ENCODE measurements around the gene STMN3.
"Not testable (repeated sequence)": the region's sequence is repeated elsewhere in the genome, so short reads cannot be mapped to it uniquely, and the experiment has no call there.

The STMN3 gene

DNA sequence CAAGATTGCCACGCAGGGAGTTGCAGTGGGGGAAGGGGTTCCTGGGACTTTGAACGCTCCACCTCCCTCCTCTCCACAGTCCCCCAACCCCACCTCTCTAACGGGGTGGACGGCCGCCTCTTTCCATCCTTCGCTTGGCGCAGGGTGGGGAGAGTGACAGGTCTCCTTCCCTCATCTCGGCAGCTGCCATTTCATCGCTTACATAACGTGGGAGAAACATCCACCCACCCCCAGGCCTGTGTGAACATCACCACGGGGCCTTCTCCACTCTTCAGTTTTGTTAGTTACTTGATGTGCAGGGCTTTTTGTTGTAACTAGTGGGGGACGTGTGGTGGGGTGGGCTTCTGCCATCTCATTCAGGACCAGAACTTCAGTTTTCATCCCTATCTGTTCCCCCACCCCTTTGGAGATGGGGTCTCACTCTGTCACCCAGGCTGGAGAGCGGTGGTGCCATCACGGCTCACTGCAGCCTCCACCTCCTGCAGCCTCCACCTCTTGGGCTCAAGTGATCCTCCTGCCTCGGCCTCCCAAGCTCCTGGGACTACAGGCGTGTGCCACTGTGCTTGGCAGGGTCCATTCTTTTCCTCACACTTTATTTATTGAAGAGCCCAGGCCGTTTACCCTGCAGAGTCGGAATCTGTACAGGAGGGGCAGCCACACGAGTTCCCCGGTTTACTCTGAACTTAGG is 22.6 kb upstream of the STMN3 start:
- no peak for DNase-seq

DNA sequence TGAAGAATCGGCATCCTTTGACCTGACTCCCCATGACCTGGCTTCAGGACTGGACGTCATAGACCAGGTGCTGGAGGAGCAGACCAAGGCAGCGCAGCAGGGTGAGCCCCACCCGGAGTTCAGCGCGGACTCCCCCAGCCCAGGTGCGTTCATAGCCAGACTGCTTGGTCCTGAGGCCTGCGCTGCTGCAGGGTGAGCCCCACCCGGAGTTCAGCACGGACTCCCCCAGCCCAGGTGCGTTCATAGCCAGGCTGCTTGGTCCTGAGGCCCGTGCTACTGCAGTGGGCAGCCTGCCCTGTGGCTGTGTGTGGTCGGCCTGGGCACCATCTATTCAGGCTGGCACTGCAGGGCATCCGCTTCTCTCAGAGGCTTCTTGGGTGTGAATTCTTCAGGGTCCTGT is 20.7 kb upstream of the STMN3 start:
- DNase-seq, result no peak

DNA sequence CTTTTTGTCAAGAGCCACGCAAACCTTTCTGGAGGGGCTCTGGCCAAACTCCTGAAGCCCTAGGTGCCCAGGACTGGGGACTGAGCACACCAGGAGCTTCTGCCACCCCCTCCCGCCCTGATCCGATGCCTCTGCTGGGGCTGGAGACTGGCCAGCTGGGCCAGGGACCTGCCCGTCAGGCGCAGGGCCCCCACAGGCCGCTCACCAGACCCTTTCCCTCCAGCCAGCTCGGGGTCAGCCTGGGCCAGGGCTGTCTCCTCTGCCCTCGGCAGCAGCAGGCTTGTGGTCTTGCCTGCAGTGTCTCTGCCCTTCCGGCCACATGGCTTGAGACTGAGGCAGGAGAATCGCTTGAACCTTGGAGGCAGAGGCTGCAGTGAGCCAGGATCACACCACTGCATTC is 19.4 kb upstream of the STMN3 start:
- no peak for DNase-seq

DNA sequence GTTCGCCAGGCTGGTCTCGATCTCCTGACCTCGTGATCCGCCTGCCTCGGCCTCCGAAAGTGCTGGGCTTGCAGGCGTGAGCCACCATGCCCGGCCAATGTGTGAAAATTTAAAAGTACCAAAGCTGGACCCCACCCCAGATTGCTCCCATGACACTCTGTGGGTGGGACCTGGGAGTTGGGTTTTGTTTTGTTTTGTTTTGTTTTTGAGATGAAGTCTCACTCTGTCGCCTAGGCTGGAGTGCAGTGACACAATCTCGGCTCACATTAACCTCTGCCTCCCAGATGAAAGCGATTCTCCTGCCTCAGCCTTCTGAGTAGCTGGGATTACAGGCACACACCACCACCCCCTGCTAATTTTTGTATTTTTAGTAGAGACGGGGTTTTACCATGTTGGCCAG is 18.5 kb upstream of the STMN3 start:
- not testable (repeated sequence) for DNase-seq

DNA sequence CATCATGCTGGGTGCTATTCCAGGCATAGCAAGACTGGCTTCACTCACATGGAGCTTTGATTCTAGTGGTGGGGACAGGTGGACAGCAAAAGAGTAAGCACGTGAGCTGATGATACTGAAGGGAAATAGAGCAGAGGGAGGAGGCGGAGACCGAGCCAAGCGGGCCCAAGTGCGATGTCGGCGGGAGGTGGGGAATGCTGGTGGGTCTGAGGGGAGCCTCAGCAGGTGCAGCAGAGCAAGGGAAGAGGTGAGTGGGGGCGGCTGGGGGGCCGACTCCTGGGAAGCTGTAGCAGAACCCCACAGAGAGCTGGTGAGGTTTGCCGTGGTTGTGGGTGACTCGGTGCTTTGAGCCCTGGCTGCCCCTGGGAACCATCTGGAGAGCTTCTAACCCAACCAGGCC is 15.1 kb upstream of the STMN3 start:
- DNase-seq, result no peak

DNA sequence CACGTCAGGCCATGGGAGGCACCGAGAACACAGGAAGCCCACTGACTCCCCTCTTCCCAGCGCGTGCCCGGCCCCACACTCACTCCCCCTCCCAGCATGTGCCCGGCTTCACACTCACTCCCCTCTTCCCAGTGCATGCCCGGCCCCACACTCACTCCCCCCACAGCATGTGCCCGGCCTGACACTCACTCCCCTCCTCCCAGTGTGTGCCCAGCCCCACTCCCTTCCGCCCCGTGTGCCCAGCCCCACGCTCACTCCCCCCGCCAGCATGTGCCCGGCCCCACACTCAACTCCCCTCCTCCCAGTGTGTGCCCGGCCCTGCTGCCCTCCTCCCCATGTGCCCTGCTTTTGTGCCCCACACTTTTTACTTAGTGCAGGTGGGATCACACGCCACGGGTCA is 14.6 kb upstream of the STMN3 start:
- DNase-seq, result no peak

DNA sequence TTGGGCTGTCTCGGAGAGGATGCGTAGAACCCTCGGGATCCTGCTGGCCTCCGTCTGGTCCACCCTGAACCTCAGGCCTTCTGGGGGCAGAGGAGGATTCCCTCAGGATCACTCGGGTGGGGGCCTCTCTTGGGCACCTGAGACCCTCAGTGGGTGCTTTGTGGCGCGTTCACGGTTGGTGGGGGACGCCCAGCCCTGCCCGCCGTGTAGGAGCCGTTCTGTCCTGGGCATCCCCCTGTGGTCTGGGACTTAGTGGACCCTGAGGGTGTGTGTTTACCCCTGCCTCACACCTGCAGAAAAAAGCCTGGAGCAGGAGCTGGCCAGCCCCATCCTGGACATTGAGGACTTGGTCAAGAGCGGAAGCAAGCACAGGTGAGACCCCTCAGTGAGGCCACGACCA is 12.5 kb upstream of the STMN3 start:
- no peak for DNase-seq

DNA sequence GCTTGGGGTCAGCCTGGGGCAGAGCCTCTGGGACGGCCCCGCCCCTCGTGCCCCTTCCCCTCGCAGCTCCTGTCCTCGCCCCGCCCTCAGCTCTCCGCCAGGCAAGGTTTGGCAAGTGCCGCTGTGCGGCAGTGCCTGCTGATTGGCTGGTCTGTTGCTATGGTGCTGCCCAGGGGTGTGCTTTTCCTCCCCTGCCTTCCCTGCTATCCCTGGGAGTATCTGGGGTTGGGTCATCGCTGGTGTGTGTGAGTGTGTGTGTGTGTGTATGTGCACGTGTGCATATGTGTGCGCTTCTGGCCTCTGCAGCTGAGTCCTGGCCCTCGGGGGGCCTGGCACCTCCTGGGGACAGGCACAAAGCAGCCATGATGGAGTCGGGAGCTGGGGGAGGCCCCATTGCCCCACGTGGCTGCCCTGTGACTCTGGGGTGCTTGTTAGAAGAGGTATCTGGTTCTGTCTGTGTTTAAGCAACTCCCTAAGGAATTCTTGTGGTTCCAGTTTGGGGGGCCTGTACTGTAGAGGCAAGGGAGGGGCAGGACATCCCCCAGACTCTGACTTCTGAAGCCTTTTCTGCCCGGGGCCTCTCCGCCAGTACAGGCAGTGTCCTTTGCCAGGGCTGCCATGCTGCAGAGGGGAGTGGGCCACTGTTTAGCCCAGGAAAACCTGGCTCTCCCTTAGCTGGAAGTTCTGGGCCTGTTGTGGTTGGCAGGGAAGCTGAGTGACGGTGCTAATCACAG is 11.8 kb upstream of the STMN3 start:
- no peak for DNase-seq

DNA sequence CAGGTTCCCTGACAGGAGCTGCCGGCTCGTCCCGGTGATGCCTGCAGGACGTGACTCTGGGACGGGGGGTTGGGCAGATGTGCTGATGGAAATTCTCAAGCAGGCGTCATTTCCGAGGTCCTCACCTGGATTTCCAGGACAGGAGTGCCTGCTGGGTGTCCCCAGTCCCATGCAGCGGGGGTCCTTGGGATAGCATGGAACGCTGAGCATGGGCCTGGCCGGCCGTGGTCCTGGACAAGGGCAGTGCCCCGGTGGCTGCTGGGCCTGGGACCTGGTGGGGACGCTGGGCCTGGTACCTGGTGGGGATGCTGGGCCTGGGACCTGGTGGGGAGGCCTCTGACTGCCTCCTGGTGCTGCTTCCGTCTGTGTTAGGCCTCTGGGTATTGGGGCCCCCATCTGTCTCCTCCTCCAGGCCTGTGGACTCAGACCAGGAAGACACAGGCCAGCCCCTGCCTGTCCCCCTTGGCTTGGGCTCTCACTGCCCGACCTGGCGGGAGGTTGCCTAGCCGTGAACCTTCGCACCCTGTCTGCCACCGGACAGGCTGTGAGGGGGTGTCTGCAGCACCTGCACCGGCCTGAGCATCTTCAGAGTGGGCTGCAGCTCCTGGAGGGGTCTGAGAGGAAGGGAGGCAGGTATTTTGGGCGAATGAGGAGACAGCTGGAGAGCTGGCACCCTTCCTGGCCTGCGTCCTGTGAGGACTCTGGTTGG is 11.1 kb upstream of the STMN3 start:
- DNase-seq, result no peak

DNA sequence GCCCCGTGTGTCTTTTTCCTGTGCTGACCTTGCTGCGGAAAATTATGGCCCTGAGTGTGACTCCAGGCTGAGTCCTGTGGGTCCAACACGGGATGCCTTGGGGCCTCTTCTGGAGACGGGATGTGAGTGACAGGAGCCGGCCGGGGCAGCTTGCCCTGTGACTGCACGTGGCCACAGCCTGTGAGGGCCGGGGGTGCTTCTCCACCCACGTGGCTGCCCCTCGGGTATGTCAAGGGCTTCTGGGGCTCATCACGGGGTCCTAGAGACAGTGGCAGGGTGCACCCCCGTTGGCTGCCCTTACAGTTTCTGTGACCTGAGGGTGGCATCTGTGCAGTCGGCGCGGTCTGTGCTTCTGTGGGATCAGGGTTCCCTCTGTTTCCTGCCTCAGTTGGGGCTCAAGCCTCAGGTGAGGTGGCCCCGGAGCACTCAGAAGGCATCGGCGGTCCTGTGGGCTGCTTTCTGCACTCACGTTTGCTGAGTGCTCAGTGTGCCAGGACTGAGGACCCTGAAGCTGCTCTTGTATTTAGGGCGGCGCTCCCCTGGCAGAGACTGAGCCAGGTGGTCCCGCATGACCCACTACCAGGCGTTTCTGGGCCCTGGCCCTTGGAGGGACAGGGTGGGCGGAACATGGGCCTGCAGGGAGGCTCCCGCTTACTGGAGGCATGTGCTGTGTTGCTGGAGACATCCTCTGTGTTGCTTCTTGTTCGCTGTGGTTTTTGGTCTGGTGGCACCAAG is 10.3 kb upstream of the STMN3 start:
- no peak for DNase-seq

DNA sequence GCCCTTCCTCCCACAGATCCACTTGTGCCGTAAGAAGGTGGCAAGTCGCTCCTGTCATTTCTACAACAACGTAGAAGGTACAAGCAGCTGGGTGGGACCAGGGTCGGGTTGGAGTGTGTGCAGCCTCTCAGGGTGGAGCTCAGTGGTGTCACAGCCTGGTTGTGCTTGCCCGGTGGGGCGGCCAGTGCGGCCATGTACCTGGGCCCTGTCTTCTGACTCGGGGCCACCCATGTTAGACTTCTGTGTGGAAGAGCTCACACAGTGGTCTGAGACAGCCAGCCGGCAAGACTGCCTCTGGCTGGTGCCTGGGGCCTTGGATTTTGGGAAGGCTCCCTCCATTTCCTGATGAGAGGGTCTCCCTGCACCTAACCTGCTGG is 9.6 kb upstream of the STMN3 start:
- no peak for DNase-seq

DNA sequence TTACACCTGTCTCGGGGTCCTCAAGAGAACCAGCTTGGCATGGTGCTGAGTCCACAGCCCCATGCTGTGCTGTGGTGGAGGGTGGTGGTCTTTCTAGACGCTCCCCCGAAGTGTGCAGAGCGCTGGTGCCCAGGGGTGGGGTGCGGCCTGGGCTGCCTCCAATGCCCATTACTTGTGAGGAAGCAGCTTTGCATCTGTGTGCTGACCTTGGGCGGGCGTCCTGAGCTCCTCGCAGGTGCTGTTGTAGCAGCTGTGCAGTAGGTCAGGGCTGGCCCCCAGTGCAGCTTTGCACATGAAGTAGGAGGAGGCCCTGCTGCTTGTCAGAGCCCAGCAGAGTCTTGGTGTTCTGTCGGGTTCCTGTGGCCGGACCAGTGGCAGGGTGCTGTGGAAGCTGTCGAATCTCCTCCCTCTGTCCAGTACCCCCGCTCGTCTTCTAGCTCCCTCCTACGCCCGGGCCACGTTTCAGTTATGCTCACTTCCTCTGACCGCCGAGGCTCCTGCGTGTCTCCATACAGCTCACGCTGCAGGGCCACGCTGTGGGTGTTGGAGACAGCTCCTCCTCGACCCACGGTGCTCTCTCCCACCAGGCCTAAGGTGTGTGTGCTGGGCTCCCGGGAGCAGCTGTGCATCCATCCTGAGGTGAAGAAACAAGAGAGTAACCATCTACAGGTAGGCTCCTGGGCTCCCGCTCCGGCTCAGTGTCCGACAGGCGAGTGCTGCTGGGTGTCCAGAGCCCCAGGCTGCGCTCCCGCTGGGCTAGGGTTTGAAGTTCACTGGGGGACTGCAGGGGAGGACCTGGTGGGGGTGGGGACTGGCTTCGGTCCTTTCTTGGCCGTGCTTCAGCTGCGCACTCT is 9.0 kb upstream of the STMN3 start:
- no peak for DNase-seq

DNA sequence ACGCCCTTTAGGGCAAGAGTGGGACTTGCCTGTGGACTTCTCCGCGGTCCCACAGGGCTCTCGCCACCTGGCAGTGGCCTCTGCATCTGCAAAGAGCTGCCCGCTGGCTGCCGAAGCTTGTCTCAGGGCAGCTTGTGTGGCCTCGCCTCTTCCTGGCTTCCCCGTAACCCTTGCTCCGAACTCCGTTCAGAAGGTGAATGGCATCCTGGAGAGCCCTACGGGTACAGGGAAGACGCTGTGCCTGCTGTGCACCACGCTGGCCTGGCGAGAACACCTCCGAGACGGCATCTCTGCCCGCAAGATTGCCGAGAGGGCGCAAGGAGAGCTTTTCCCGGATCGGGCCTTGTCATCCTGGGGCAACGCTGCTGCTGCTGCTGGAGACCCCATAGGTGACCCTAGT is 7.9 kb upstream of the STMN3 start:
- DNase-seq, result no peak

DNA sequence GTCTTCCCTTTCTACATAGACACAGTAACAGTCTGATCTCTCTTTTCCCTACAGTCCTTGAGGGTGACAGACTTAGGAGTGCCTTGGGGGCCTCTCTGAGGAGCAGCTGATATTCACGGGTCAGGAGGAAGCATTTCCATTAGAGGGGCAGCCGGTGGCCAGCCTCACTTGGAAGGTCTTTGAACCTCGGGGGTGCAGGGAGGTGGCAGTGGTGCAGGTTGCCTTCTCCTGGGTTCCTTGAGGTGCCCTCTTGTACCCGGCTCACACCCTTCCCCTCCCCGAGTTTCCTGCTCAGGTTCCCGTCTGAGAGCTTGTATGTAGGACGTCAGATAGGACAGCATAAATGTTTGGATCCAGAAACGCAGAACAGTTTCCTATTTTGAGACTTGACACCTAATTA is 7.4 kb upstream of the STMN3 start:
- no peak for DNase-seq

DNA sequence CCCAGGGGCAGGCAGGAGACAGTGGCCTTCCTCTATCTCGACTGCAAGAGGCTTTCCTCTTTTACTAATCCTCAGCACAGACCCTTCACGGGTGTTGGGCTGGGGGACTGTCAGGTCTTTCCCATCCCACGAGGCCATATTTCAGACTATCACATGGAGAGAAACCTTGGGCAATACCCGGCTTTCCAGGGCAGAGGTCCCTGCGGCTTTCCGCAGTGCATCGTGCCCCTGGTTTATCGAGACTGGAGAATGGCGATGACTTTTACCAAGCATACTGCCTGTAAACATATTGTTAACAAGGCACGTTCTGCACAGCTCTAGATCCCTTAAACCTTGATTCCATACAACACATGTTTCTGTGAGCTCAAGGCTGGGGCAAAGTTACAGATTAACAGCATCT is 7.0 kb upstream of the STMN3 start:
- DNase-seq, result not testable (repeated sequence)

DNA sequence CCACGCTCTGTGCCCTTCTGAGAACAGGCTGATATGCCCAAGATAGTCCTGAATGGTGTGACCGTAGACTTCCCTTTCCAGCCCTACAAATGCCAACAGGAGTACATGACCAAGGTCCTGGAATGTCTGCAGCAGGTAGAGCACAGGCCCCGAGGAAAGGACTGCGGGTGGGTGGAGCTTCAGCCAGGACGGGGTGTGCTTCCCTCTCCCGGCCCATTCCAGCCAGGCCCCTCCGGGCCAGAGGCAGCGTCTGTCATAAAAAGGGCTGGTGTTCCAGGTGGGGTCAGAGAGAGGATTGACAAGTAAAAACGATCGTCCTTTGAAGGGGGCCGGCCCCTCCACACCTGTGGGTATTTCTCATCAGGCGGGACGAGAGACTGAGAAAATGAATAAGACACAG is 6.1 kb upstream of the STMN3 start:
- no peak for DNase-seq

DNA sequence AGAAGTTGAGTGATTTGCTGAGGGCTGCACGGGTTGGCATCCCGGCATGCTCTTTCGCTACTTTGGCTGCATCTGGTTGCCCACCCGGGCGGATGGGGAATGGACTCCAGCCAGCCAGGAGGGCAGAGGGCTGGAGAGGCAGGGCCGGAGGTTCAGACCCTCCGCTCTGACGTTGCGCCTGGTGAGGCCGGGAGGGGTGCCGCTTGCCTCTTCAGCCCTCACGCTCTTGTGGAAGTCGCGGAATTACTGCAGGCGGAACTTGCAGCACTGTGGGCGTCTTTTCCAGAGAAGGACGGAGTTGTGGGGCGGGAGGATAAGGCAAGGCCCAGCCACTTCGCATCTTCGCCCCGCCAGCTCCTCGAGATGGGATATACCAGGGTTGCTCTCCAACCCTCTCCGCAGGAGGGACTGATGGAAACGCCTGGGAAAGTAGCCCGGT is 5.5 kb upstream of the STMN3 start:
- DNase-seq, result no peak

DNA sequence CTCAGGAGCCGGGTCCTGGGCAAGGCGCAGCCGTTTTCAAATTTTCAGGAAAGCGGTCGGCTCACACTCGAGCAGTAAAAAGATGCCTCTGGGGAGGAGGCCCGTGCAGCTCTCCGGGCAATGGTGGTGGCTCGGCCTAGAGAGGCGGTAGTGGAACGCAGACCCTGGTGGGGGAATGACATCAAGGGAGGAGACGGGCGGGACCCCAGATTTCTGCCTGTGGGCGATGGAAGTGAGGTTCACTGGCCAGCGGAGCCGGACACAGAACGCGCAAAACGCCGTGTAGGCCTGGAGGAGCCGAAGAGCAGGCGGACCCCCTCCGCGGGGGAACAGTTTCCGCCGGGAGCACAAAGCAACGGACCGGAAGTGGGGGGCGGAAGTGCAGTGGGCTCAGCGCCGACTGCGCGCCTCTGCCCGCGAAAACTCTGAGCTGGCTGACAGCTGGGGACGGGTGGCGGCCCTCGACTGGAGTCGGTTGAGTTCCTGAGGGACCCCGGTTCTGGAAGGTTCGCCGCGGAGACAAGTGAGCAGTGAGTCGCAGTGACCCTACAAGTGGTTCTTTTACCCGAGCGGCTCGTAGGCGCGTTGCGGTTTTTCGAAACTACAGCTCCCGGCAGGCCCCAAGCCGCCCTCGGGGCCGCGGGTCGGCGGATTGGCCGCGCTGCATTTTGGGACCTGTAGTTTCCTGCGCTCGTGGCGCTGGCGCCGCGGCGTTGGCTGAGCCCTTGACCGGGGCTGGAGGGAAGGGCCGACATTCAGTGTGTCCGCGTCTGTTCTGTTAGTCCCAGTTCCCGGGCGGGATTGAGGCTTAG is 4.9 kb upstream of the STMN3 start, which contains the start of gene RTEL1:
RTEL1 (plus strand) TSS at position 376 of the 812 bp plus-strand sequence. CDS start 1,091 bp downstream, outside the sequence.
- DNase-seq, result peak; percentile 52

DNA sequence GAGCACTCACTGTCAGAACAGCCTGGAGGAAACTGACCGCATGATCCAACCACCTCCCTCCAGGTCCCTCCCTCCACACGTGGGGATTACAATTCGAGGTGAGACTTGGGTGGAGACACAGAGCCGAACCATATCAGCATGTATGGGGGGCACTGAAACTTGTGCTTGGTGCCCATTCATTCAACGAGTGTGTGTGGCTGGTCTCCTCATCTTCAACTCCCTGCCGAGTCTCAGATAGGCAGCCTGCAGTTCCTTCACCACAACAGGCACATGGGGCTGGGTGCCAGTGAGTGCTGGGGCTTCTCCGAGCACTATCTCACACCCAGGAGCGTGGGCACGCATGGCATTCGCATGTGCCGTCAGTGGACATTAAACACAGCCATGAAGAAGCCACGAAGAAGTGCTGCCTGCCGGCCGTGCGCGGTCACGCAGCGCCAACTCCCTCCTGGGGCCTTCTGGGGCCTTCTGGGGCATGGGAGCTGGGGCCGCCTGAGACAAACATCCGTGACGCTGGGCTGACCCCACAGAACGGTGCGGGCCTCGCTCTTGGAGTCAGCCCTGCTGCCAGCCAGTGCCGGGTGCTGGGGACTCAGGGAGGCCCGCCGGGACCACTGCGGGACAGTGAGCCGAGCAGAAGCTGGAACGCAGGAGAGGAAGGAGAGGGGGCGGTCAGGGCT is 4.2 kb upstream of the STMN3 start:
- no peak for DNase-seq

DNA sequence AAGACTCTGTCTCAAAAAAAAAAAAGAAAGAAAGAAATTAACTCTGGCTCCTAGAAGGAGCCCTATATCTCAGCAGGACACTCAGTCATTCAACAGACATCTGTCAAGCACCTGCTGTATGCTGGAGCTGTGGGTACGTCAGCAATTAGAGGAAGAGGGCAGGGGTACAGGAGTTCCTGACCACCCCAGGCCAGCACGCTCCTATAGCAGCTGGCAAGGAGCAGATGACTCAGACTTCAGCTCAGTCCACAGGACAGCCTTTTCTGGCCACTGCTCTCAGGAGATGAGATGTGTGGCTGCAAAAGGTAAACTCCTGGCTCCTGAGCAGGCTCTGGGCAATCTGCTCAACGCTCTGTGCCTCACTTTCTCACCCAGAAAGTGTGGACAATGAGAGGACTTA is 3.2 kb upstream of the STMN3 start:
- no peak for DNase-seq

DNA sequence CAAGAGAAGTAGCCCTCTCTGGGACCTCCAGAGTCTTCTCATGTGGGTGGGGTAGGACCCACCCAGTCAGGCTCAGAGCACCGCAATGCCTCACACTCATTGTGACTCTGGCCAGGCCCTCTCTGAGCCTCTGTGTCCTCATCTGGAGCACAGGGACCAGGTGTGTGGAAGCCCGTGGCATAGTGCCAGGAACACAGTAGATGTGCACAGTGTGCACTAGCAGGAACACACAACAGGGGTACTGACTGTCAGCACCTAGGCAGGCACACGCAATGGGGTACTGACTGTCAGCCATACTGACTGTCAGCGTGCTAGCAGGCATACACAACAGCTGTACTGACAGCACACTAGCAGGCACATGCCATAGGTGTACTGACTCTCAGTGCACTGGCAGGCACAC is 2.0 kb upstream of the STMN3 start:
- DNase-seq, result no peak

All from NCI-H2029 treated with DMSO at 0.1 percent for 48 hours (cell line).